ENCODE results near the gene FRY.

The FRY gene

GRCh38 chr13:32262165-32262564 is 230.6 kb downstream of the FRY start:
- no peak for DNase-seq (ENCODE audit: low read depth in 1 of 2, low spot score in 1 of 2)
- Histone ChIP-seq H3K27ac (replicated peaks) (no peak overlapping the region), H3K27me3 (ENCODE audit: insufficient read depth, poor library complexity, severe bottlenecking) (no peaks in the 10 kb centered on the region), H3K4me3 (replicated peaks; ENCODE audit: insufficient read depth, low read length) (no peak overlapping the region)
- TF ChIP-seq GABPA (IDR thresholded peaks at IDR 0.05; ENCODE audit: low read depth) (no peak), POLR2AphosphoS5 (IDR thresholded peaks at IDR 0.05; ENCODE audit: low read depth) (no peak), REST (IDR thresholded peaks at IDR 0.05; ENCODE audit: insufficient replicate concordance, low read depth) (no peak), SPI1 (IDR thresholded peaks at IDR 0.05; ENCODE audit: borderline replicate concordance, low read depth) (no peak)
- TF ChIP-seq, protein P1, sequence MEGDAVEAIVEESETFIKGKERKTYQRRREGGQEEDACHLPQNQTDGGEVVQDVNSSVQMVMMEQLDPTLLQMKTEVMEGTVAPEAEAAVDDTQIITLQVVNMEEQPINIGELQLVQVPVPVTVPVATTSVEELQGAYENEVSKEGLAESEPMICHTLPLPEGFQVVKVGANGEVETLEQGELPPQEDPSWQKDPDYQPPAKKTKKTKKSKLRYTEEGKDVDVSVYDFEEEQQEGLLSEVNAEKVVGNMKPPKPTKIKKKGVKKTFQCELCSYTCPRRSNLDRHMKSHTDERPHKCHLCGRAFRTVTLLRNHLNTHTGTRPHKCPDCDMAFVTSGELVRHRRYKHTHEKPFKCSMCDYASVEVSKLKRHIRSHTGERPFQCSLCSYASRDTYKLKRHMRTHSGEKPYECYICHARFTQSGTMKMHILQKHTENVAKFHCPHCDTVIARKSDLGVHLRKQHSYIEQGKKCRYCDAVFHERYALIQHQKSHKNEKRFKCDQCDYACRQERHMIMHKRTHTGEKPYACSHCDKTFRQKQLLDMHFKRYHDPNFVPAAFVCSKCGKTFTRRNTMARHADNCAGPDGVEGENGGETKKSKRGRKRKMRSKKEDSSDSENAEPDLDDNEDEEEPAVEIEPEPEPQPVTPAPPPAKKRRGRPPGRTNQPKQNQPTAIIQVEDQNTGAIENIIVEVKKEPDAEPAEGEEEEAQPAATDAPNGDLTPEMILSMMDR (IDR thresholded peaks at IDR 0.05; ENCODE audit: insufficient read depth, low read length): no peak

DNA sequence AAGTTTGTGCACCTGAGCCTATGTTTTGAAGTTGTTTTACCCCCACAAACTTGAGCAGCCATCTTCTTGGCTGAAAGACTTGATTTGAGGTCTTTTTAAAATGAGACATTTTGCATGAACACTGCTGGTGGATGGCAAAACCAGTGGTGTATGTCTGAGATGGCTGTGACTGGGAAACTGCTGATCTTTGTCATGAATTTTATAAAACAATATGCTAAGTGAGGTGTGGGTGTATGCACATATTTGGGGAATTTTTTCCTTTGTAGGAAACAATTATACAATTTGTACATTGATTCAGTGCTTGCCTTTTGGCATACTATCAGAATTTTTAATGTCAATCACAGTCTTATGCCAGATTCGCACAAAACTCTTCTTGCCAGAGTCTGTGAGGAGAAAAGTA is 231.0 kb downstream of the FRY start:
- no peak overlapping the region for H3K4me3 ChIP-seq (replicated peaks; ENCODE audit: insufficient read depth, low read length)
- DNase-seq (ENCODE audit: low read depth in 1 of 2, low spot score in 1 of 2): no peak
- H3K27ac ChIP-seq (replicated peaks): no peak overlapping the region
- no peak for TF ChIP-seq POLR2AphosphoS5 (IDR thresholded peaks at IDR 0.05; ENCODE audit: low read depth)
- no peak for TF ChIP-seq GABPA (IDR thresholded peaks at IDR 0.05; ENCODE audit: low read depth)
- no peak for TF ChIP-seq SPI1 (IDR thresholded peaks at IDR 0.05; ENCODE audit: borderline replicate concordance, low read depth)
- TF ChIP-seq, protein P1 (IDR thresholded peaks at IDR 0.05; ENCODE audit: insufficient read depth, low read length): no peak
- no peak for TF ChIP-seq REST (IDR thresholded peaks at IDR 0.05; ENCODE audit: insufficient replicate concordance, low read depth)
- no peaks in the 10 kb centered on the region for H3K27me3 ChIP-seq (ENCODE audit: insufficient read depth, poor library complexity, severe bottlenecking)

- no peak overlapping the region for H3K4me3 ChIP-seq (replicated peaks; ENCODE audit: insufficient read depth, low read length)
- DNase-seq (ENCODE audit: low read depth in 1 of 2, low spot score in 1 of 2): no peak
- H3K27me3 ChIP-seq (ENCODE audit: insufficient read depth, poor library complexity, severe bottlenecking): no peaks in the 10 kb centered on the region
- TF ChIP-seq REST (IDR thresholded peaks at IDR 0.05; ENCODE audit: insufficient replicate concordance, low read depth) (no peak), POLR2AphosphoS5 (IDR thresholded peaks at IDR 0.05; ENCODE audit: low read depth) (no peak), SPI1 (IDR thresholded peaks at IDR 0.05; ENCODE audit: borderline replicate concordance, low read depth) (no peak), GABPA (IDR thresholded peaks at IDR 0.05; ENCODE audit: low read depth) (no peak)
- TF ChIP-seq, protein P1 (IDR thresholded peaks at IDR 0.05; ENCODE audit: insufficient read depth, low read length): no peak
- H3K27ac ChIP-seq (replicated peaks): no peak overlapping the region
Observed at GRCh38 chr13:32264407-32264806, 232.8 kb downstream of the FRY start.

Data from HL-60 (cell line).